Inflammatory macrophage treated with lipopolysaccharide for 1 hour (primary cell): ENCODE results near the gene HLA-DMB.

ENCODE experiments used
- DNase-seq, 2 donors: peaks; one replicate each; pipeline ENCODE4 v3.0.0-alpha.2; 2020 to 2022

The HLA-DMB gene

DNA sequence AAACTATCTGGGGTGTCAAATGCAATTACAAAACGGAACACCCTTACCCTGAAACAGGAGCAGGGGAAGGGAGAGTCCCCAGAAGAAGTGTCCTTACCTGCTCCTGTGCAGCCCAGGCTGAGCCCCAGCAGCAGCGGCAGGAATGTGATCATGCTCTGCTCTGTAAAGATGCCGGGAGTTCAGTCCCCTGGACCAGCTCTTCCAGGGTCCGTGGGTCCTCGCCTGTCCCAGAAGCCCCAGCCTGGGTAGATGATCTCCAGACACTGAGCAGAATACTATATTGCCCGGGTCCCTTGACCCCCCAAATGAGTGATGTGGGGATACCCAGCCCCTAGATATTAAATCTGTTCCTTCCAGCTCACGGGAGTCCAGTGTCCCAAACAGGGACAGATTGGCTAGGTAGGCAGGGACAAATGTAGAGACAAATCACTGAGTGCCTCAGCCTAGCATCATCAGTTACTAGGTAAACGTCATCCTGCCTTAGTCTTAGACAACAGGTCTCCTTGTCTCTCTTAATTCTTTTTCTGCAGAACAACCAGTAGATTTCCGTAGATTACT, at the start of gene HLA-DMB:
Gene HLA-DMB, minus strand, starts transcription at position 373 of the 558 bp plus-strand sequence. Its CDS starts 221 bp downstream, at position 152.
- peak; percentile 86 to 90 for DNase-seq

- DNase-seq, result no peak
Measured at GRCh38 chr6:32989368-32989767, 48.5 kb upstream of the HLA-DMB start.

- peak; percentile 59 to 88 for DNase-seq
Measured at GRCh38 chr6:32984622-32985389, 44.0 kb upstream of the HLA-DMB start.

DNA sequence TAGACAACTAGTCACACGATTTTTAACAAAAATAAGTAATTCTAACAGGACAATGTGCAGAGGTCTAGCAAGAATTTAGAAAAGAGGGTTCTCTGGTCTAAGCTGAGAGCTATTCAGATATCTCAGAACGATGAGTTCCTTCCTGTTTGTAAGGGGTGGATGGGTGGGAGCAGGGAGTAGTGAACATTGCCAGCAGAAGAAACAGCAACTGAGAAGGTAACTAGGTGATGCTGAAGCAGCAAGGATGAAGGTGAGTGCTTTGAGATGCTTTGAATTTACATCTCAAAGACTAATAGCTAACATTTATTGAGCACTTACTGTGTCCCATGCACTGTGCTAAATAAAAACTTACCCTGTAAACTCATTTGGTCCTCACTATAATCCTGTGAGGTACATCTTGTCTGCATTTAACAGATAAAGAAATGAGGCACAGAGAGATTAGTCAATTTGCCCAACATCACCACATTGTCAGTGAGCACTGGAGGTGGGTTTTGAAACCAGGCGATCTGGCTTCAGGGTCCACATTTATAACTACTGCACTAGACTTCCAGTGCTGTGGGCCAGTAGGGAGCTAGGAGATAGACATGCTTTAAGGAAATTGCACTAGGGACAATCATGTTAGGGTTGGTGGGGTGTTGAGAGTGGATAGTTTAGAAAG, 43.3 kb upstream of the HLA-DMB start:
- DNase-seq, result no peak

DNA sequence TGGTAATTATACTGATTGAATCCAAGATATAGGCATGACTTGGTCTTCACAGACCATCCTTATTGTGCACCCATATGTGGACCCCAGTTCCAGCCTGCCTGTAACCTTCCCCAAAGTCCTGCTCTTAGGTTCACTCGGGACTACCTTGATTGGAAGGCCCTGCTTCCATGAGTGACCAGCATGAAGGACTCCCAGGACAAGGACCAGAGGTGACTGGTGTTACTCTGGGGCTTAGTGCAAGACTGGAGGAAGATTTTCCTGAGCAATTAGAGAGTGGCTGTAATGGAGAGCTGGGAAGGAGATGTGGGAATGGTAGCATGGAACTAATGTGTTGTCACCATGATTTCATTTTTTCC, 42.6 kb upstream of the HLA-DMB start:
- no peak for DNase-seq

- no peak for DNase-seq
Measured at GRCh38 chr6:32982702-32983492, 42.1 kb upstream of the HLA-DMB start.

DNA sequence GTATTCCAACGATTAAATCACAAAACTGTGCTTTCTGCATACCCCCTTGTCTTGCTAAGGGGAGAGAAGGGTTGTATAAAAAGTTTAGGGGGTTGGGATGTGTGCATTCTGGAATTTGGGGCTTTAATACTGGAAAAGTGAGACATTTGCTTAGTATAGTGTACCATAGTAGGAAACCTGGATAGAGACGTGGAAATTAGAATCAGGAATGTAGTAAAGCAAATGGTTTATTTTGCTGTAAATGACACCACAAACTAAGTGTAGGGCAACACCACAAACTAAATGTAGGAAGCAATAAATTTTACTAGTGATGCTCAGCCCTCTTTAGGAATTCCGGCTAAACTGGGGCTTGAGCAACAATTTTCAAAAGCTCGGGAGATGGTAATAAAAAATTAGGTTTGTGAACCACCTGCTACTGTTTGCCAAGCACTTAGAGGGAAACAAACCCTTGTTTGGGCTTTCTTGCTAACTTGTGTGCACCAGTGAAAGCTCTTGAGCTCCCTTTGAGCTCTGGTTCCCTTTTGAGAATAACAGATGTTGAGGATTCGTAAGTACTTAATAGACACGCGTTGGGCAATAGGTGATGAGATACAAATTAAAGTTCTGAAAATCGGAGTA, 41.4 kb upstream of the HLA-DMB start:
- no peak for DNase-seq

DNA sequence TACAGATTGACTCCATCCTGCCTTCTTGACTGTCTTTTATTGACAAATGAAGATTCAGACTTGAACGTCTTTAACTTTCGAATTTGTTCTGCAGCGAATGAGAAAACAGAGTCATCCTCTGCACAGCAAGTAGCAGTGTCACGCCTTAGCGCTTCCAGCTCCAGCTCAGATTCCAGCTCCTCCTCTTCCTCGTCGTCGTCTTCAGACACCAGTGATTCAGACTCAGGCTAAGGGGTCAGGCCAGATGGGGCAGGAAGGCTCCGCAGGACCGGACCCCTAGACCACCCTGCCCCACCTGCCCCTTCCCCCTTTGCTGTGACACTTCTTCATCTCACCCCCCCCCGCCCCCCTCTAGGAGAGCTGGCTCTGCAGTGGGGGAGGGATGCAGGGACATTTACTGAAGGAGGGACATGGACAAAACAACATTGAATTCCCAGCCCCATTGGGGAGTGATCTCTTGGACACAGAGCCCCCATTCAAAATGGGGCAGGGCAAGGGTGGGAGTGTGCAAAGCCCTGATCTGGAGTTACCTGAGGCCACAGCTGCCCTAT, 39.7 kb upstream of the HLA-DMB start:
- no peak for DNase-seq

GRCh38 chr6:32979720-32980487, 39.1 kb upstream of the HLA-DMB start:
- DNase-seq, result no peak

GRCh38 chr6:32977953-32978324, 37.1 kb upstream of the HLA-DMB start:
- no peak for DNase-seq

DNA sequence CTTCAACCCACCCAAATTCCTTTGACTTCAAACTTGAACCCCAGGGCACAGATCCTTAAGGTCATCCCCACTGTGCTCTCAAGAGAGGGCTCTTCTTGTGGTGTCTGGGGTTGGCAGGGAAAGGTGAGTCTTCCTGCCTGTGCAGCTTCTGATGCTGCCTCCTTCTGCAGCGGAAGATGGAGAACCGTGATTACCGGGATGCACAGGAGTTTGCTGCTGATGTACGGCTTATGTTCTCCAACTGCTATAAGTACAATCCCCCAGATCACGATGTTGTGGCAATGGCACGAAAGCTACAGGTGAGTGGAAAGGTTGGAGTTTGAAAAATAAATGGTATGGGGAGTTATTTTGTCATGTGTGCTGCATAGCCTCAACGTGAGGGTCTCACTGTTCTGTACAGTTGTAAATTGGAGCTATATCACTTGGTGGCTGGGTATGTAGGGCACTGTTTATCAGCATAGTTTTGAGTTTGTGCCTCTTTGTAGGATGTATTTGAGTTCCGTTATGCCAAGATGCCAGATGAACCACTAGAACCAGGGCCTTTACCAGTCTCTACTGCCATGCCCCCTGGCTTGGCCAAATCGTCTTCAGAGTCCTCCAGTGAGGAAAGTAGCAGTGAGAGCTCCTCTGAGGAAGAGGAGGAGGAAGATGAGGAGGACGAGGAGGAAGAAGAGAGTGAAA, 36.6 kb upstream of the HLA-DMB start:
- no peak for DNase-seq

DNA sequence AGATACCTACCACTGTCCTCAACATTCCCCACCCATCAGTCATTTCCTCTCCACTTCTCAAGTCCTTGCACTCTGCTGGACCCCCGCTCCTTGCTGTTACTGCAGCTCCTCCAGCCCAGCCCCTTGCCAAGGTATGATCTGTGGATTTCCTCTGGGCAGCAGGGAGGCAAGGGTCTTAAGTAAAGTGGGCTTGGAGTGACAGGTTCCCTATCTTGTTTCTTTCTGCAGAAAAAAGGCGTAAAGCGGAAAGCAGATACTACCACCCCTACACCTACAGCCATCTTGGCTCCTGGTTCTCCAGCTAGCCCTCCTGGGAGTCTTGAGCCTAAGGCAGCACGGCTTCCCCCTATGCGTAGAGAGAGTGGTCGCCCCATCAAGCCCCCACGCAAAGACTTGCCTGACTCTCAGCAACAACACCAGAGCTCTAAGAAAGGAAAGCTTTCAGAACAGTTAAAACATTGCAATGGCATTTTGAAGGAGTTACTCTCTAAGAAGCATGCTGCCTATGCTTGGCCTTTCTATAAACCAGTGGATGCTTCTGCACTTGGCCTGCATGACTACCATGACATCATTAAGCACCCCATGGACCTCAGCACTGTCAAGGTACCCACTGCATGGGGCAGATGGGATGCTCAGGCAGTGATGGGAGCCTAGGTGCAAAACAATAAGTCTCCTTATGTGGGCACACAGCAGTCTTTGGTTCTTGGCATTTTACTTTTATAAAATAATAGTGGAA, 35.7 kb upstream of the HLA-DMB start:
- no peak for DNase-seq

DNA sequence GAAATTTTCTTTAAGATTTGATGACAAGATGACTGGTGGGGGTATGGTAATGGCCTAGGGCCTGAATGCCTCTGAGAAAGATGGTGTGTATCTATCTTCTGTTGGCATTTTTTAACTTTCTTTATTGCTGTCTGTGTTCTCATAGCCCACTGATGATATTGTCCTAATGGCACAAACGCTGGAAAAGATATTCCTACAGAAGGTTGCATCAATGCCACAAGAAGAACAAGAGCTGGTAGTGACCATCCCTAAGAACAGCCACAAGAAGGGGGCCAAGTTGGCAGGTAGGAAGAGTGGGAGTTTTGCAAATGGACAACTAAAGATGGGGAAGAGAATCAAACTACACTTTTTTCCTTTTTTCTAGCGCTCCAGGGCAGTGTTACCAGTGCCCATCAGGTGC, 35.1 kb upstream of the HLA-DMB start:
- no peak for DNase-seq

DNA sequence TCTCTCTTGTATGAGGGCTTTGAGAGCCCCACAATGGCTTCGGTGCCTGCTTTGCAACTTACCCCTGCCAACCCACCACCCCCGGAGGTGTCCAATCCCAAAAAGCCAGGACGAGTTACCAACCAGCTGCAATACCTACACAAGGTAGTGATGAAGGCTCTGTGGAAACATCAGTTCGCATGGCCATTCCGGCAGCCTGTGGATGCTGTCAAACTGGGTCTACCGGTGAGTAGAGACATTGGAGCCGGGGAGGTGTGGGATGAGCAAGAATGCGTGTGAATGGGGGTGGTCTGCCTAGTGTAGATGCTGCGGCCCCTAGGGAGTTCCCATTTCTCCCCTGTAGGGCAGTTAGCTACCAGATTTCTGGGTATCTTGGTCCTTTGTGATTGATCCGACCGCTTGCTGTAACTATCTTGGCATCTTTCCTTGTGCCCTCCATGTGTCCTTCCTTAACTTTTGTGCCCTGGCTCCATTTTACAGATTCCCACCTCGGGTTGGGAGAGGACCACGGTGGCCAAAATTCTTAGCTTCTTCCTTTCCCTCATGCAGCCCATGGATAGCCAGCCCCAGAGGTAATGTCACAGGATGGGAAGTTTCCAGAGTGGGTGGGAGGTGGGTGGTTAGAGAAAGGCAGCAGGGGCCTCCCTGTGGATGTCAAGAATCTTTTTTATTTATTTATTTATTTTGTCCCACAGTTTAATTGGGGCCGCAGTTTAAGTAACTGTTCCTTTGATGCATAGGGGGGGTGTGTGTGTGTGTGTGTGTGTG, 33.9 kb upstream of the HLA-DMB start:
- DNase-seq, result peak in 1 of 2 donors; percentile 43

GRCh38 chr6:32974016-32974333, 33.1 kb upstream of the HLA-DMB start:
- no peak for DNase-seq

- DNase-seq, result peak; percentile 60 to 65
Measured at GRCh38 chr6:32973144-32974015, 32.6 kb upstream of the HLA-DMB start.

DNA sequence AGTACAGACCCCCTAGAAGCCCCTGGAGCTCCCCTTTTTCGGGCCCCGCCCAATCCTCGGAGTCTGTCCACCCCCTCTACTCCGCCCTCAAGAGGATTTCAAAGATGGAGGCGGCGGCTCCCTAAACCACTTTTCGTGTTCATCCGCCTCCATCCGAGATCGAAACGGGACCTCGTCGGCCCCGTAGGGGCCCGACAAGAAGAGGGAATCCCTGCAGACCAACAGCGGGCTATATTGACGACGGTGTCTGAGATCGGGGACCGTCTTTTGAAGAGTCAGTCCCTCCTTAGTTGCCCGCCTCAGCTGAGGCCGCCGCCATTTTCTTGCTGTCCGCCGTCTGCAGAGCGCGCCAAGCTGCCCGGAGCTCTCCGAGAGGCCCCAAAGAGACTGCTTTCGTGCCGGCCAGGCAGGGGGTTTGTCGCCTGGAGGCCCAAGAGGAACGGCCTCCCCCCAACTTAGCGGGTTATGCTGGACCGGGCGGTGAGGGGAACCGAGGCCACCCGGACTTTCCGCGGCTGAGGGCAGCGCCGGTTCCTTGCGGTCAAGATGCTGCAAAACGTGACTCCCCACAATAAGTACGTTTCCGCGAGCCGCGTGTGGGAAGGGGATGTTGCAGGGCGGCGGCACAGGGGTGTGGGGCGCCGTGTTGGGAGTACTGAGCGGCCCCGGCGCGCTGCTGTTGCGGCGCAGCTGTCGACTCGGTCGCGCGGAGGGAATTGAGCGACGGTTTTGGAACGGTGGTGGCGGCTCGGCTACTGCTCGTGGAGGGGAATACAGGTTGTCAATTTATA, 31.7 kb upstream of the HLA-DMB start:
- peak; percentile 55 to 61 for DNase-seq
